Activated naive CD4-positive, alpha-beta T cell treated with anti-CD3 and anti-CD28 coated beads for 36 hours (primary cell): ENCODE measurements around the gene LUC7L2. TPM values are rescaled to one million over a fixed set of nuclear protein-coding genes. Genes with fewer than 3 reads are reported as not detected.

Experiments used
- CTCF ChIA-PET: fragments of 350-600 bp; sonication (Branson Sonifier 250); formaldehyde crosslinking; loops from one replicate; lab custom pipeline; 2021; ENCODE audit warnings: antibody characterized with exemption; lab: Charles Lee
- DNase-seq: peaks from one replicate; pipeline ENCODE4 v3.0.0-alpha.2; 2020
- H3K27ac Mint-ChIP-seq: one replicate; pipeline ENCODE4 v1.8.0; 2021; ENCODE audit warnings: mild to moderate bottlenecking, mixed read lengths
- H3K27me3 Mint-ChIP-seq: one replicate; pipeline ENCODE4 v1.8.0; 2021; ENCODE audit warnings: low read depth, mixed read lengths
- H3K36me3 Mint-ChIP-seq: one replicate; pipeline ENCODE4 v1.8.0; 2021; ENCODE audit warnings: low read depth, mixed read lengths
- H3K4me1 Mint-ChIP-seq: one replicate; pipeline ENCODE4 v1.8.0; 2021; ENCODE audit warnings: low read depth, mixed read lengths
- H3K4me3 Mint-ChIP-seq: one replicate; pipeline ENCODE4 v1.8.0; 2021; ENCODE audit warnings: mild to moderate bottlenecking, moderate library complexity, mixed read lengths
- H3K9me3 Mint-ChIP-seq: one replicate; pipeline ENCODE4 v1.8.0; 2021; ENCODE audit warnings: mixed read lengths
- intact Hi-C: fragments of 100-400 bp; cut with micrococcal nuclease; formaldehyde crosslinking; loops from one replicate; pipeline ENCODE4 v1.15.1; 2023
- total RNA-seq, 2 experiments: library from RNA; stranded (reverse); gene quantifications; one replicate each; pipeline ENCODE4 v1.2.3, GENCODE V29; 2021

LUC7L2 gene
- total RNA-seq, 2 experiments from 2014 or later: 132 to 138 TPM

- Mint-ChIP-seq H3K36me3 (peaks cover 11% of the 10 kb centered on the region), H3K4me1 (peaks cover 5% of the 10 kb centered on the region), H3K9me3 (no peaks in the 10 kb centered on the region), H3K27me3 (no peaks in the 10 kb centered on the region), H3K4me3 (no peak overlapping the region), H3K27ac (no peak overlapping the region)
- DNase-seq: no peak
- CTCF ChIA-PET: interaction anchor here (0.6 to 1.3 kb wide), 2 partner anchors 12 to 19 kb away, joined by 3 read pairs; no protein-coding TSS in a partner anchor
- intact Hi-C loops: loop anchor here (5.0 kb wide), 2 partner anchors 52 to 572 kb away; partner anchors contain the start of gene KLRG2
Measured at GRCh38 chr7:139430443-139430842, 70.7 kb downstream of the LUC7L2 start.

GRCh38 chr7:139431010-139431409, 71.3 kb downstream of the LUC7L2 start:
- CTCF ChIA-PET: interaction anchor here (0.6 to 1.3 kb wide), 2 partner anchors 11 to 19 kb away, joined by 3 read pairs; no protein-coding TSS in a partner anchor
- Mint-ChIP-seq H3K9me3 (no peaks in the 10 kb centered on the region), H3K27me3 (no peaks in the 10 kb centered on the region), H3K4me3 (no peak overlapping the region), H3K36me3 (peaks cover 10% of the 10 kb centered on the region), H3K4me1 (peaks cover 5% of the 10 kb centered on the region), H3K27ac (no peak overlapping the region)
- DNase-seq: no peak
- intact Hi-C loops: loop anchor here (5.0 kb wide), 2 partner anchors 51 to 571 kb away; partner anchors contain the start of gene KLRG2

- intact Hi-C loops: loop anchor here (5.0 kb wide), 2 partner anchors 51 to 571 kb away; partner anchors contain the start of gene KLRG2
- H3K9me3 Mint-ChIP-seq: no peaks in the 10 kb centered on the region
- no peak overlapping the region for H3K4me3 Mint-ChIP-seq
- CTCF ChIA-PET: interaction anchor here (0.6 to 1.3 kb wide), 4 partner anchors 8 to 415 kb away, joined by 3 read pairs; no protein-coding TSS in a partner anchor
- peaks cover 5% of the 10 kb centered on the region for H3K4me1 Mint-ChIP-seq
- no peaks in the 10 kb centered on the region for H3K27me3 Mint-ChIP-seq
- peaks cover 10% of the 10 kb centered on the region for H3K36me3 Mint-ChIP-seq
- DNase-seq: no peak
- H3K27ac Mint-ChIP-seq: no peak overlapping the region
Measured at GRCh38 chr7:139431459-139431858, 71.8 kb downstream of the LUC7L2 start.

- DNase-seq: no peak
- H3K4me1 Mint-ChIP-seq: peaks cover 5% of the 10 kb centered on the region
Measured at GRCh38 chr7:139436806-139437205, 77.1 kb downstream of the LUC7L2 start.

GRCh38 chr7:139439375-139439774, 79.7 kb downstream of the LUC7L2 start:
- no peaks in the 10 kb centered on the region for H3K36me3 Mint-ChIP-seq
- H3K4me1 Mint-ChIP-seq: peaks cover 2% of the 10 kb centered on the region
- no peaks in the 10 kb centered on the region for H3K27me3 Mint-ChIP-seq
- CTCF ChIA-PET: no interaction called here
- H3K4me3 Mint-ChIP-seq: no peak overlapping the region
- H3K27ac Mint-ChIP-seq: no peak overlapping the region
- no peak for DNase-seq
- intact Hi-C loops: no loop called here
- no peaks in the 10 kb centered on the region for H3K9me3 Mint-ChIP-seq

More at GRCh38 chr7:139436806-139437205, 77.1 kb downstream of the LUC7L2 start:
- H3K4me3 Mint-ChIP-seq: no peak overlapping the region
- no peak overlapping the region for H3K27ac Mint-ChIP-seq
- no peaks in the 10 kb centered on the region for H3K9me3 Mint-ChIP-seq
- H3K27me3 Mint-ChIP-seq: no peaks in the 10 kb centered on the region
- H3K36me3 Mint-ChIP-seq: no peaks in the 10 kb centered on the region
- intact Hi-C loops: no loop called here
- CTCF ChIA-PET: interaction anchor here (0.6 to 1.1 kb wide), 3 partner anchors 46 to 420 kb away, joined by 3 to 5 read pairs (median 4); no protein-coding TSS in a partner anchor

GRCh38 chr7:139441961-139442360, 82.3 kb downstream of the LUC7L2 start:
- H3K4me1 Mint-ChIP-seq: no peaks in the 10 kb centered on the region
- intact Hi-C loops: no loop called here
- no peaks in the 10 kb centered on the region for H3K27me3 Mint-ChIP-seq
- DNase-seq: no peak
- no peaks in the 10 kb centered on the region for H3K36me3 Mint-ChIP-seq
- no peaks in the 10 kb centered on the region for H3K9me3 Mint-ChIP-seq
- no peak overlapping the region for H3K27ac Mint-ChIP-seq
- no peak overlapping the region for H3K4me3 Mint-ChIP-seq
- CTCF ChIA-PET: interaction anchor here (0.7 to 1.0 kb wide), 2 partner anchors 8 to 11 kb away, joined by 3 to 4 read pairs; no protein-coding TSS in a partner anchor

GRCh38 chr7:139446051-139446890, 86.6 kb downstream of the LUC7L2 start:
- intact Hi-C loops: no loop called here
- Mint-ChIP-seq H3K4me3 (no peak overlapping the region), H3K36me3 (no peaks in the 10 kb centered on the region), H3K27ac (no peak overlapping the region), H3K4me1 (no peaks in the 10 kb centered on the region), H3K9me3 (no peaks in the 10 kb centered on the region), H3K27me3 (no peaks in the 10 kb centered on the region)
- CTCF ChIA-PET: interaction anchor here (2.4 kb wide), 1 partner anchor 12 kb away, joined by 10 read pairs; no protein-coding TSS in a partner anchor
- no peak for DNase-seq

- no peak for DNase-seq
- H3K4me3 Mint-ChIP-seq: no peak overlapping the region
- no peaks in the 10 kb centered on the region for H3K4me1 Mint-ChIP-seq
- CTCF ChIA-PET: no interaction called here
- H3K36me3 Mint-ChIP-seq: no peaks in the 10 kb centered on the region
- intact Hi-C loops: no loop called here
- H3K27me3 Mint-ChIP-seq: no peaks in the 10 kb centered on the region
- H3K27ac Mint-ChIP-seq: no peak overlapping the region
- H3K9me3 Mint-ChIP-seq: no peaks in the 10 kb centered on the region
Measured at GRCh38 chr7:139450851-139451250, 91.2 kb downstream of the LUC7L2 start.

GRCh38 chr7:139451638-139452037, 91.9 kb downstream of the LUC7L2 start:
- intact Hi-C loops: no loop called here
- no peak for DNase-seq
- H3K36me3 Mint-ChIP-seq: no peaks in the 10 kb centered on the region
- H3K4me1 Mint-ChIP-seq: no peaks in the 10 kb centered on the region
- H3K4me3 Mint-ChIP-seq: no peak overlapping the region
- CTCF ChIA-PET: no interaction called here
- no peaks in the 10 kb centered on the region for H3K27me3 Mint-ChIP-seq
- no peaks in the 10 kb centered on the region for H3K9me3 Mint-ChIP-seq
- no peak overlapping the region for H3K27ac Mint-ChIP-seq

GRCh38 chr7:139452958-139453672, 93.4 kb downstream of the LUC7L2 start:
- intact Hi-C loops: no loop called here
- DNase-seq: no peak
- Mint-ChIP-seq H3K27ac (no peak overlapping the region), H3K36me3 (no peaks in the 10 kb centered on the region), H3K4me3 (no peak overlapping the region), H3K4me1 (no peaks in the 10 kb centered on the region), H3K27me3 (no peaks in the 10 kb centered on the region), H3K9me3 (no peaks in the 10 kb centered on the region)
- CTCF ChIA-PET: interaction anchor here (0.6 kb wide), 2 partner anchors 12 to 68 kb away, joined by 3 read pairs; no protein-coding TSS in a partner anchor

GRCh38 chr7:139453673-139454321, 94.1 kb downstream of the LUC7L2 start:
- CTCF ChIA-PET: no interaction called here
- no peaks in the 10 kb centered on the region for H3K9me3 Mint-ChIP-seq
- H3K4me1 Mint-ChIP-seq: no peaks in the 10 kb centered on the region
- intact Hi-C loops: no loop called here
- no peaks in the 10 kb centered on the region for H3K27me3 Mint-ChIP-seq
- H3K4me3 Mint-ChIP-seq: no peak overlapping the region
- H3K27ac Mint-ChIP-seq: no peak overlapping the region
- no peaks in the 10 kb centered on the region for H3K36me3 Mint-ChIP-seq
- DNase-seq: no peak

GRCh38 chr7:139455789-139456188, 96.1 kb downstream of the LUC7L2 start:
- no peak for DNase-seq
- CTCF ChIA-PET: interaction anchor here (0.7 kb wide), 1 partner anchor 556 kb away, joined by 3 read pairs; no protein-coding TSS in a partner anchor

More at GRCh38 chr7:139455789-139456188, 96.1 kb downstream of the LUC7L2 start:
- Mint-ChIP-seq H3K4me1 (no peaks in the 10 kb centered on the region), H3K9me3 (no peaks in the 10 kb centered on the region), H3K27ac (no peak overlapping the region), H3K27me3 (no peaks in the 10 kb centered on the region), H3K36me3 (no peaks in the 10 kb centered on the region), H3K4me3 (no peak overlapping the region)
- intact Hi-C loops: no loop called here
